HUES6 (cell line): ENCODE measurements around the gene FOXO3.

Experiments used
- H3K27ac ChIP-seq: 2 replicates; pipeline ENCODE4 v1.7.0; 2013; ENCODE audit warnings: low read depth, mild to moderate bottlenecking, low read length, inconsistent platforms
- H3K27me3 ChIP-seq: 2 replicates; pipeline ENCODE4 v1.6.1; 2013; ENCODE audit warnings: low read length; ENCODE audit not compliant: control insufficient read depth, insufficient read depth
- H3K36me3 ChIP-seq: 2 replicates; pipeline ENCODE4 v1.6.1; 2013; ENCODE audit warnings: low read length; ENCODE audit not compliant: control insufficient read depth, insufficient read depth
- H3K4me1 ChIP-seq: 2 replicates; pipeline ENCODE4 v1.6.1; 2013; ENCODE audit warnings: low read length; ENCODE audit not compliant: control insufficient read depth, insufficient read depth
- H3K4me3 ChIP-seq: 2 replicates; pipeline ENCODE4 v1.5.1; 2013; ENCODE audit warnings: low read depth, low read length
- H3K9ac ChIP-seq: one replicate; pipeline ENCODE4 v1.6.1; 2013; ENCODE audit warnings: mild to moderate bottlenecking, low read length
- H3K9me3 ChIP-seq: 2 replicates; pipeline ENCODE4 v1.6.1; 2013; ENCODE audit warnings: low read depth, low read length; ENCODE audit not compliant: control insufficient read depth, insufficient read depth

FOXO3 gene

DNA sequence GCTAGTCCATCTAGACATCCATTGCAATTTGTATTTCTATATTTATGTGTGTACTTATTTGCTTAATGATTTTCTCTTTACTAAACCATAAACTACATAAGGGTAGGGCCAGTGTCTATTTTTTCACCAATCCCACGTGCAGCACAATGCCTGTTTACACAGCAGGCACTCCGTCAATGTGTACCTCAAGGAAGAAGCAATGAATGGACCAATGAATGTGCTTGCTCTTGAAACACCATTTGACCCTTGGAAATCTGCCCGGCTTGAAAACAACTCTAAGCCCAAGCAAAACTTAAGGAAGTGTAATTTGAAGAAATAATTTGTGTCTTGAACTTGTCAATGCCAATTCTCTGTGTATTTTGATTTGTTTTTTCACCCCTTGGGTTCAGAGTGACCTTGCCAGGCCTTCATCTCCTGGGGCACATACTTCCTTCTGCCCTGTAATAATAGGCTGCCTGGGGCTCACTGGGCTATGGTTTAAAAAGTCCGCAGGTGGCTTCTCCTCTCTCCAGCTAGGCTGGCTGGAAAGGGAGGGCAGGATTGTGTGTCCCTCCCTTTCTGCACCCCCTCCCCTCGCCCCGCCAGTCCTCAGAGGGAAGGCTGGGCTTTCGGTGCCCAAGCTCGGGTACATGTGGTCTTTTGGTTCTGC is 146.7 kb downstream of the FOXO3 start:
- no peaks in the 10 kb centered on the region for H3K36me3 ChIP-seq
- H3K4me1 ChIP-seq, result peaks cover 3% of the 10 kb centered on the region; the same call in 1 of the 2 replicates
- no peak overlapping the region for H3K27ac ChIP-seq
- no peaks in the 10 kb centered on the region for H3K9me3 ChIP-seq
- no peak overlapping the region for H3K4me3 ChIP-seq
- no peaks in the 10 kb centered on the region; the same call in 1 of the 2 replicates for H3K27me3 ChIP-seq
- no peak overlapping the region for H3K9ac ChIP-seq

DNA sequence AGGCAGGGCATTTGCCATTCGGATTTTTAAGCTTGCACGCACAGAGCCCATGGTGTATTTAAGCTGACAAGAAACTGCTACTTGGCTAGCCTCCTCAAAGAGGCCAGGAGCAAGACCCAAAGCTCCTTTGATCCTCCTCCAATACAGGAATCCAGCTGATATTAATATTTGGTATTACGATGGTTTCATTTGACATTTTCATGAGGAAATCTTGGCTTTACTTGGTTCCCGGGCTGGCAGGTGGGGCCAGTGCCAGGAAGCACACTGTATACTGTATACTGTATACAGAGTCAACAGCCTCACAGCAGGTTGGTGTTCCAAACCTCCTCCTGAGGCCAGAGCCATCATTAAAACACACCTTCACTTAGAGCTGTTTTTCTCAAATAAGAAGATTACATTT is 149.3 kb downstream of the FOXO3 start:
- Histone ChIP-seq H3K36me3 (no peaks in the 10 kb centered on the region), H3K9me3 (no peaks in the 10 kb centered on the region), H3K27me3 (no peaks in the 10 kb centered on the region; the same call in 1 of the 2 replicates)

DNA sequence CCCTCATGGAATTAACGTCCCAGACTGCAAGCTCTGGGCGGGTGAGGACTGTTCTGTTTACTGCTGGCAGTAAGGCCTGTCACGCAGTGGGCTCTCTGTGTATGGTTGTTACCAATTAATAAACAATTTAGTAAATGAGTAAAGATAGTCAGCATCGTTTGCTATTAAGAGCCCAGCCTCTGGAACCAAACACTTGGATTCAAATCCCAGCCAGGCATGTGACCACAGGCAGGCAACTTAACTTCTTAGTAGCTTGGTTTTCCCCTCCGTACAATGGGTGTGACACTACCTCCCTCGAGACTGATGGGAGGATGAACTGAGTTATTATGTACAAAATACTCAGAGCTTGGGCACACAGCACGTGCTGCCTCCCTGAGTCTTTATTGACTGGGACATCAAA is 149.8 kb downstream of the FOXO3 start:
- Histone ChIP-seq H3K27ac (no peak overlapping the region), H3K4me1 (peaks cover 3% of the 10 kb centered on the region), H3K4me3 (no peak overlapping the region), H3K9me3 (no peaks in the 10 kb centered on the region), H3K36me3 (no peaks in the 10 kb centered on the region), H3K9ac (no peak overlapping the region), H3K27me3 (no peaks in the 10 kb centered on the region; the same call in 1 of the 2 replicates)

More for the DNA sequence above, 149.3 kb downstream of the FOXO3 start:
- Histone ChIP-seq H3K4me1 (peaks cover 3% of the 10 kb centered on the region), H3K27ac (no peak overlapping the region), H3K4me3 (no peak overlapping the region), H3K9ac (no peak overlapping the region)

DNA sequence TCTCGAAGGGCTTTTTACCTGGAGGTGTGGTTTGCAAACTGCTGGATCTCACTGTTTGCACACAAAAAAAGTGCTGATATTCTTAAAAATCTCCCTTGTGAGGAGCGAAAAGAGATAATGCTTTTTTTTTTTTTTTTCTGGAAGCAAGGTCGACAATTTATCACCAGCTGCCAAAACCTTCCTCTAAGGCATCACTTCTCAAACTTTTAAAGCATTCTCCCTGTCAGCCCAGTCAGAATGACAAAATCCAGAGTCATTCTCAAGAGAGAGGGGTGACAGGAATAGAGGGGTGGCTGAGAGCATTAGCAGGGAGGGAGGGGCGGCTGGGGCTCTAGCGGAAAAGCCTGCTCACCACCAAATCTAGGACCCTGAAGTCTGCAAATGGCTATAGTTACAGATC is 150.4 kb downstream of the FOXO3 start:
- Histone ChIP-seq H3K9ac (no peak overlapping the region), H3K36me3 (no peaks in the 10 kb centered on the region), H3K4me3 (no peak overlapping the region), H3K9me3 (no peaks in the 10 kb centered on the region), H3K4me1 (peaks cover 3% of the 10 kb centered on the region), H3K27me3 (no peaks in the 10 kb centered on the region; the same call in 1 of the 2 replicates), H3K27ac (no peak overlapping the region)

DNA sequence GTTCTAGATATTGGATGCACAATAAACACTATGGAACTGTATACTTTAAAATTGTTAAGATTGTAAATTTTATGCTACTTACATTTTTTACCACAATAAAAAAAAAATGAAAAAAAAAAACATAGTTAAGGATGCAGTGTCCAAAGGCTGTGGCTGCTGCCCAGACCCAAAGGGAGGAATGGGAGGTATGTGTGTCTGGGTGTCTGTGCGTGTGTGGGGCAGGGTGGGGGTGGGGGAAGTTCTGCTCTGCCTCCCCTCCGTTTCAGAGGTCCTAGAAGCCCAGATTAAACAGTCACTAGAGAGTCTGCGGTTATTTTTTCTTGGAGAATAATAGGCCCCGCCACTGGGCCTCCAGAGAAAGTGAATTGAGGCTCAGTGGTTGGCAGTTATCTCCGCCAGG is 151.1 kb downstream of the FOXO3 start:
- no peak overlapping the region for H3K4me3 ChIP-seq
- no peaks in the 10 kb centered on the region for H3K9me3 ChIP-seq
- no peaks in the 10 kb centered on the region for H3K36me3 ChIP-seq
- no peaks in the 10 kb centered on the region; the same call in 1 of the 2 replicates for H3K27me3 ChIP-seq
- no peak overlapping the region for H3K9ac ChIP-seq
- H3K4me1 ChIP-seq, result peaks cover 3% of the 10 kb centered on the region
- no peak overlapping the region for H3K27ac ChIP-seq

DNA sequence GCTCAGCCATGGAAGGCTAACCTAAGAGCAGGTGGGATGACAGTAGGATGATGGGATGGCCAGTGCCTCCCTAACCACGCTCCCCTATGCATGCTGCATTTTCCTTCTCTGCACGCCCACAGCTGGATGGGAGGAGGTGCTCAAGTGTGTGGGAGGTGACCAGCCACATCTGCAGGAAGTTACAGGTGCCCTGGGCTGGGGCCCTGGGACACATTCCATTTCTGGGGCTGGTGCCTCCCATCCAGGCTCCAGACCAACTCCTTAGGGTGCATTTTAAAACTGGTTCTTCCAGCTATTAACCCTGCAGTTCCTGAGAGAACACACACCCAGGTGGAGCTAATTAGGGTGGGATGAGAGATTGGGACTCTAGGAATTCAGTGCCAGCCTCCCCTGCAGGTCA is 152.2 kb downstream of the FOXO3 start:
- Histone ChIP-seq H3K4me3 (no peak overlapping the region), H3K36me3 (no peaks in the 10 kb centered on the region), H3K4me1 (peaks cover 3% of the 10 kb centered on the region), H3K9ac (no peak overlapping the region), H3K9me3 (no peaks in the 10 kb centered on the region), H3K27me3 (no peaks in the 10 kb centered on the region; the same call in 1 of the 2 replicates), H3K27ac (no peak overlapping the region)

DNA sequence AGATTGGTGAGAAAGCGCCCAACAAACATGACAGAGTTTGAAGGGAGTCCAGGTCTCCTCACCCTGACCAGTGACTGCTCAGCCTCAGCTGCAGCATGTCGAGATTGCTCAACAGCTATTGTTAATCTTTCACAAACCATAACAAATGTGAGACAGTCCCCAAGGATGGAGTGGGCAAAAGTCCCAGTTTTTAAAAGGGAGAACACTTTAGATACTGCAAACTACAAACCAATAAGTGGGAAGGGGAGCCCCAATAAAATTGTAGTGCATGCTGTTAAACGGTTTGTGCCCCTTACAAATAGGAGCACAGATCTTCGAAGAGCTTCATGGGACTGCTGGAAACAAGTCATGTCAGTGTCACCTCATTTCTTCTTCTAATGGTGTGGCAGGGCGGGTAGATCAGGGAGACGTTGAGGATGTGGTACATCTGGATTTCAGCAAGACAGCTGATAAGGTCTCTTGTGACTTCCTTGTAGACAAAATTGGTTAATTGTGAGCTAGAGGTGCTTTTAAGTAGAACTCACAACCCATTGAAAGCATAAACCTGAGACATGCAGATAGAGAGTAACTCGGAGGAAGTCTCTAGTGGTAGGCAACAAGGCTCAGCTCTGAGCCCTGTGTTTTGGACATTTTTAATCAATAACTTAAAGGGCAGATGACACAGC is 153.5 kb downstream of the FOXO3 start:
- Histone ChIP-seq H3K9me3 (no peaks in the 10 kb centered on the region), H3K36me3 (no peaks in the 10 kb centered on the region), H3K9ac (no peak overlapping the region), H3K4me1 (peaks cover 3% of the 10 kb centered on the region), H3K27ac (no peak overlapping the region), H3K4me3 (no peak overlapping the region), H3K27me3 (no peaks in the 10 kb centered on the region)

DNA sequence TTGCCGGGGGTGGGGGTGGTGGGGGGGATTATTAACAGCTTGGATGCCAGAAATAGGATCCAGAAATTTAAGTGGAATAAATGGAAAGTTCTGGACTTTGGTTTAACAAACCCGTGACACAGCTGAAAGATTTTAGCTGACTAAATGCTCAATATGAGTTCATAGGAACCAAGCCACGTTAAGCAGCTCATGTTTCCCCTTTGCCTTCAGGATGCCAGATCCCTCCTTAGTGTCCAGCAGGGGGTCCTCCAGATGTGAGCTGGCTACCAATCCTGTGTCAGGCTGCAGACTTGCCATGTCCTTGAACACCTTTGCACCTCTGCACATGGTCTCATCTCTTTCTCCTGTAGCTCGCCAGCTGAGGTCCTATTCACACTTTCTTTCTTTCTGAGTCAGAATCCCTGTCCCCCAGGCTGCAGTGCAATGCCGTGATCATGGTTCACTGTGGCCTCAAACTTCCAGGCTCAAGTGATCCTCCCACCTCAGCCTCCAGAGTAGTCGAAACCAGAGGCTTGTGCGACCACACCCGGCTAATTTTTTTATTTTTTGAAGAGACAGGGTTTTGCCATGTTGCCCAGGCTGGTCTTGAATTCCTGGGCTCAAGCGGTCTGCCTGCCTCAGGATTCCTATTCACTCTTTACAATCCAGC is 154.2 kb downstream of the FOXO3 start:
- no peaks in the 10 kb centered on the region for H3K27me3 ChIP-seq
- no peak overlapping the region for H3K27ac ChIP-seq
- H3K36me3 ChIP-seq, result no peaks in the 10 kb centered on the region
- H3K4me3 ChIP-seq, result no peak overlapping the region
- peaks cover 3% of the 10 kb centered on the region for H3K4me1 ChIP-seq
- H3K9ac ChIP-seq, result no peak overlapping the region
- H3K9me3 ChIP-seq, result no peaks in the 10 kb centered on the region

DNA sequence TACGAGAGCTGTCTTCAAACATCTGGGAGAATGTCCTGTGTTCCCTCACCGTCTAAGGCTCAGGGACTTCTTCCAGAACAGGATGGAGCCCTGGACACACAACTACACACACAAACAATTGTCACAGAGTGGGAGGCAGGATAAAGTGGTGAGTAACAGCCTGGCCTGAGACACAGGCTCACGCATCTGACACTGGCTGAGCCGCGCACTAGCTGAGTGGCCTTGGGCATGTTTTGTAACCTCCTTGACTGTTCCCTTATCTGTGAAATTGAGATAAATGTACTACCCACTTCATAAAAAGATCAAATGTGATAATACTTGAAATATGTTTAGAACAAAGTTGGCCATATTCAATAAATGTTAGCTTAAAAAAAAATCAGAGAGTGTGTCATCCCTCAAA is 155.1 kb downstream of the FOXO3 start:
- Histone ChIP-seq H3K4me3 (no peak overlapping the region), H3K27ac (no peak overlapping the region), H3K9ac (no peak overlapping the region), H3K9me3 (no peaks in the 10 kb centered on the region), H3K27me3 (no peaks in the 10 kb centered on the region), H3K4me1 (no peaks in the 10 kb centered on the region; the same call in 1 of the 2 replicates), H3K36me3 (no peaks in the 10 kb centered on the region)

DNA sequence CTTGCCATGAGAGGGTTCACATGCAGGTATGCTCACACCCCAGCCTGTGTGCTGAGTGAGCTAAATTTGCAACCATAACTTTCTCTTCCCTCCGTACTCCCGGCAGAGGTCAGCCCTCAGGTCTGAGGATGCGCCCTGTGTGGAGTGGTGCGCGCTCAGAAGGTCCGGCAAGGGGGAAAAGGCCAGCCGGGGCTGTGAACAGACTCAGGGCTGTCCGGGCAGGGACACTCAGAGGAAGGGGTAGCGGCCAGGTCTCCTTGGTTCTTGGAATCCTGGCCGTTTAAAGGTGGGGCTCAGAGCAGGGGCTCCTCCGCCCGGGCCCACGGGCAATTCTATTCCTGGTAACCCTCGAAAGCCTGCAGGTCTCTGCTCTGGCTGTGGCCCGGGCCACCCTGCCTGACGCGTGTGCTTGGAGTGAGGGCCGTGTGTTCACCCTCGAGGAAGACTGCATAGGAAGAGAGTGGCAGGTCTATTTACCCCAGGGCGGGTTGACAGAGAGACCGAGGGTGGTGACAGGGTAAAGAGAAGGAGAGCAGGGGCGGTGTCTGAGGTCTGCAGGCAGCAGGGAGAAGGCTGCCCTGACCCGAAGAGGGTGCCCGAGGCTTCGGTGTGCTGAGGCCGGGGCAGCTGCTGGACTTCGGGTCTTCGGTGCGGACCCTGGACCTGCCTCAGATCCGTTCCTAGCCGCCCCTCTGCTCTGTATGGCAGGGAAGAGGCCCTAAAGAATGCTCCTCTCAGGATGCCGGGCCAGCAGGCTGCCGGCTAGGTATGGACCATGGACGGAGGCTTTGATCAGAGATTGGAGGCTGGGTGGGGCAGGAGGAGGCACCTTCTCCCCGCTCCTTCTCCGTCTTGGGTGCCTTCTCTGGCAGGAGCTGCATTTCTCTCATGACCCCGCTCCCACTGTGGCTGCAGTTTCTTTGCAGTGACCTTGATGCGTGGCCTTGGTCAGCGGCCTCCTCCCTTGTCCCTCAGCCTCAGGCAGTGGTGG is 156.4 kb downstream of the FOXO3 start:
- Histone ChIP-seq H3K36me3 (no peaks in the 10 kb centered on the region), H3K27ac (no peak overlapping the region)

More for the DNA sequence above, 156.4 kb downstream of the FOXO3 start:
- H3K9ac ChIP-seq, result no peak overlapping the region
- H3K4me3 ChIP-seq, result no peak overlapping the region
- peaks cover 10% of the 10 kb centered on the region for H3K4me1 ChIP-seq
- H3K27me3 ChIP-seq, result no peaks in the 10 kb centered on the region
- no peaks in the 10 kb centered on the region for H3K9me3 ChIP-seq
